Measurements from ENCODE around the gene ADAMTS2. TPM values are rescaled to one million over a fixed set of nuclear protein-coding genes. Genes with fewer than 3 reads are reported as not detected.

The ADAMTS2 gene
- total RNA-seq, 1 experiment from 2014 or later = 3.9 TPM

DNA sequence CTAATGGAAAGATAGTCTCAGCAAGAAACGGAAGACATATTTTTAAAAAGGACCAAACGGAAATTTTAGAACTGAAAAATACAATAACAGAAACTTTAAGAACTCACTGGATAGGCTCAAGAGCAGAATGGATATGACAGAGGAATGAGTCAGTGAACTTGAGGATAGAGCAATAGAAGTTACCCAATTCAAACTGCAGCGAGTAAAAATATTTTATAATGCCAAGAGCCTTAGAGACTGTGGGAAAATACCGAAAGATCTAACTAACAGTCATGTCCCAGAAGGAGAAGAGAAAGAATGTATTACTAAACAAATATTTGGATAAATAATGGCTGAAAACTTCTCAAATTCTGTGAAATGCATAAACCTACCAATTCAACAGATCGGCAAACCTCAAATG lies 40.8 kb downstream of the ADAMTS2 start:
- POLR2A ChIA-PET = no interaction called here
- H3K4me2 ChIP-seq (ENCODE audit: low read length) = no peak overlapping the region
- peaks cover 11% of the 10 kb centered on the region; the same call in 1 of the 2 replicates for H3K27me3 ChIP-seq (ENCODE audit: insufficient read depth, low read length)
- H3K9ac ChIP-seq (ENCODE audit: low read length) = no peak overlapping the region
- H3K9me2 ChIP-seq (ENCODE audit: insufficient read depth) = no peaks in the 10 kb centered on the region
- H2AFZ ChIP-seq (ENCODE audit: low read depth, low read length, poor library complexity, severe bottlenecking) = no peak overlapping the region
- ATAC-seq (no peak), DNase-seq (ENCODE audit: low read depth, low spot score) (no peak)
- no peaks in the 10 kb centered on the region for H3K4me1 ChIP-seq (ENCODE audit: control insufficient read depth in 1 of 2, insufficient read depth in 2 of 2, low read length in 2 of 2)
- intact Hi-C loops (cut with micrococcal nuclease) = no loop called here
- CTCF ChIA-PET = no interaction called here
- no peak overlapping the region for H3K27ac ChIP-seq (ENCODE audit: low read depth, low read length)
- BruUV-seq (replicated peaks) = no TSS peak
- H3K36me3 ChIP-seq (ENCODE audit: control insufficient read depth in 1 of 2, insufficient read depth in 2 of 2, low read length in 2 of 2) = no peaks in the 10 kb centered on the region
- H4K20me1 ChIP-seq (ENCODE audit: insufficient read depth) = no peaks in the 10 kb centered on the region
- no peaks in the 10 kb centered on the region for H3K79me2 ChIP-seq (ENCODE audit: insufficient read depth, low read length)
- no peak overlapping the region for H3K4me3 ChIP-seq (replicated peaks in 1 of 2; ENCODE audit: low read depth in 1 of 2, low read length in 2 of 2)
- no peaks in the 10 kb centered on the region for H3K9me3 ChIP-seq (ENCODE audit: control insufficient read depth in 1 of 2, insufficient read depth in 1 of 2, low read depth in 1 of 2, low read length in 2 of 2)
- RAD21 ChIA-PET (ENCODE audit: low non-redundant PET in 1 of 2, low total read pairs in 2 of 2, uncharacterized antibody in 2 of 2, unreplicated experiment in 2 of 2) = no interaction called here
- TF ChIP-seq CEBPB (IDR thresholded peaks at IDR 0.05; ENCODE audit: low read depth) (no peak), YY1 (IDR thresholded peaks at IDR 0.05; ENCODE audit: extremely low read depth, insufficient replicate concordance, low read depth, low read length) (no peak), RAD21 (IDR thresholded peaks at IDR 0.05; ENCODE audit: low read depth) (no peak), SP1 (IDR thresholded peaks at IDR 0.05; ENCODE audit: low read depth) (no peak), EGR1 (IDR thresholded peaks at IDR 0.05; ENCODE audit: low read depth) (no peak), EZH2 (IDR thresholded peaks at IDR 0.05) (no peak), ZFX (IDR thresholded peaks at IDR 0.05) (no peak)
- TF ChIP-seq, protein P1, sequence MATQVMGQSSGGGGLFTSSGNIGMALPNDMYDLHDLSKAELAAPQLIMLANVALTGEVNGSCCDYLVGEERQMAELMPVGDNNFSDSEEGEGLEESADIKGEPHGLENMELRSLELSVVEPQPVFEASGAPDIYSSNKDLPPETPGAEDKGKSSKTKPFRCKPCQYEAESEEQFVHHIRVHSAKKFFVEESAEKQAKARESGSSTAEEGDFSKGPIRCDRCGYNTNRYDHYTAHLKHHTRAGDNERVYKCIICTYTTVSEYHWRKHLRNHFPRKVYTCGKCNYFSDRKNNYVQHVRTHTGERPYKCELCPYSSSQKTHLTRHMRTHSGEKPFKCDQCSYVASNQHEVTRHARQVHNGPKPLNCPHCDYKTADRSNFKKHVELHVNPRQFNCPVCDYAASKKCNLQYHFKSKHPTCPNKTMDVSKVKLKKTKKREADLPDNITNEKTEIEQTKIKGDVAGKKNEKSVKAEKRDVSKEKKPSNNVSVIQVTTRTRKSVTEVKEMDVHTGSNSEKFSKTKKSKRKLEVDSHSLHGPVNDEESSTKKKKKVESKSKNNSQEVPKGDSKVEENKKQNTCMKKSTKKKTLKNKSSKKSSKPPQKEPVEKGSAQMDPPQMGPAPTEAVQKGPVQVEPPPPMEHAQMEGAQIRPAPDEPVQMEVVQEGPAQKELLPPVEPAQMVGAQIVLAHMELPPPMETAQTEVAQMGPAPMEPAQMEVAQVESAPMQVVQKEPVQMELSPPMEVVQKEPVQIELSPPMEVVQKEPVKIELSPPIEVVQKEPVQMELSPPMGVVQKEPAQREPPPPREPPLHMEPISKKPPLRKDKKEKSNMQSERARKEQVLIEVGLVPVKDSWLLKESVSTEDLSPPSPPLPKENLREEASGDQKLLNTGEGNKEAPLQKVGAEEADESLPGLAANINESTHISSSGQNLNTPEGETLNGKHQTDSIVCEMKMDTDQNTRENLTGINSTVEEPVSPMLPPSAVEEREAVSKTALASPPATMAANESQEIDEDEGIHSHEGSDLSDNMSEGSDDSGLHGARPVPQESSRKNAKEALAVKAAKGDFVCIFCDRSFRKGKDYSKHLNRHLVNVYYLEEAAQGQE (IDR thresholded peaks at IDR 0.05; ENCODE audit: low read depth) = no peak
- TF ChIP-seq, protein P2, sequence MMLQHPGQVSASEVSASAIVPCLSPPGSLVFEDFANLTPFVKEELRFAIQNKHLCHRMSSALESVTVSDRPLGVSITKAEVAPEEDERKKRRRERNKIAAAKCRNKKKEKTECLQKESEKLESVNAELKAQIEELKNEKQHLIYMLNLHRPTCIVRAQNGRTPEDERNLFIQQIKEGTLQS (IDR thresholded peaks at IDR 0.05) = no peak

Measured in HCT116 (cell line).